GM18907 (cell line): ENCODE results near the gene NEMP1.
"Not testable (repeated sequence)": the region's sequence is repeated elsewhere in the genome, so short reads cannot be mapped to it uniquely, and the experiment has no call there.

ENCODE experiments used
- ATAC-seq: cut with Tn5 transposase; IDR thresholded peaks from one replicate; pipeline ENCODE4 v1.9.1; 2021; ENCODE audit warnings: mild to moderate bottlenecking, moderate library complexity; ENCODE audit not compliant: unreplicated experiment

Gene NEMP1

GRCh38 chr12:57031138-57031725, 47.4 kb downstream of the NEMP1 start:
- peak; percentile 49 for ATAC-seq

- ATAC-seq: no peak
Measured at GRCh38 chr12:57029457-57029856, 49.1 kb downstream of the NEMP1 start.

- ATAC-seq: no peak
Measured at GRCh38 chr12:57027805-57028153, 50.8 kb downstream of the NEMP1 start.

- ATAC-seq: no peak
Measured at GRCh38 chr12:57027011-57027804, 51.4 kb downstream of the NEMP1 start.

GRCh38 chr12:57025196-57025595, 53.4 kb downstream of the NEMP1 start:
- ATAC-seq: no peak

- not testable (repeated sequence) for ATAC-seq
Measured at GRCh38 chr12:57022324-57022723, 56.3 kb downstream of the NEMP1 start.

GRCh38 chr12:57019983-57020719, 58.4 kb downstream of the NEMP1 start:
- ATAC-seq: no peak

- ATAC-seq: no peak
Measured at GRCh38 chr12:57018906-57019305, 59.7 kb downstream of the NEMP1 start.

GRCh38 chr12:57018353-57018752, 60.2 kb downstream of the NEMP1 start:
- ATAC-seq: not testable (repeated sequence)

GRCh38 chr12:57016348-57016747, 62.2 kb downstream of the NEMP1 start, which contains the start of gene TAC3:
TSS of gene TAC3 (minus strand) at chr12:57016529. CDS start at chr12:57015797, 732 bp downstream.
- no peak for ATAC-seq

- ATAC-seq: peak; percentile 49
Measured at GRCh38 chr12:57012600-57013465, 65.8 kb downstream of the NEMP1 start.

- ATAC-seq: peak; percentile 52
Measured at GRCh38 chr12:57011438-57012424, 66.9 kb downstream of the NEMP1 start.

GRCh38 chr12:57010627-57011247, 67.9 kb downstream of the NEMP1 start:
- no peak for ATAC-seq

- no peak for ATAC-seq
Measured at GRCh38 chr12:57009949-57010626, 68.5 kb downstream of the NEMP1 start.

- ATAC-seq: no peak
Measured at GRCh38 chr12:57008178-57008577, 70.4 kb downstream of the NEMP1 start.

GRCh38 chr12:57006809-57007475, 71.6 kb downstream of the NEMP1 start:
- ATAC-seq: no peak

GRCh38 chr12:57005980-57006808, 72.4 kb downstream of the NEMP1 start, which contains the start of gene ZBTB39:
TSS of gene ZBTB39 (minus strand) at chr12:57006546. CDS start at chr12:57004917, 1,629 bp downstream.
- peak; percentile 67 for ATAC-seq
